ENCODE data around the gene GRWD1.

The GRWD1 gene

DNA sequence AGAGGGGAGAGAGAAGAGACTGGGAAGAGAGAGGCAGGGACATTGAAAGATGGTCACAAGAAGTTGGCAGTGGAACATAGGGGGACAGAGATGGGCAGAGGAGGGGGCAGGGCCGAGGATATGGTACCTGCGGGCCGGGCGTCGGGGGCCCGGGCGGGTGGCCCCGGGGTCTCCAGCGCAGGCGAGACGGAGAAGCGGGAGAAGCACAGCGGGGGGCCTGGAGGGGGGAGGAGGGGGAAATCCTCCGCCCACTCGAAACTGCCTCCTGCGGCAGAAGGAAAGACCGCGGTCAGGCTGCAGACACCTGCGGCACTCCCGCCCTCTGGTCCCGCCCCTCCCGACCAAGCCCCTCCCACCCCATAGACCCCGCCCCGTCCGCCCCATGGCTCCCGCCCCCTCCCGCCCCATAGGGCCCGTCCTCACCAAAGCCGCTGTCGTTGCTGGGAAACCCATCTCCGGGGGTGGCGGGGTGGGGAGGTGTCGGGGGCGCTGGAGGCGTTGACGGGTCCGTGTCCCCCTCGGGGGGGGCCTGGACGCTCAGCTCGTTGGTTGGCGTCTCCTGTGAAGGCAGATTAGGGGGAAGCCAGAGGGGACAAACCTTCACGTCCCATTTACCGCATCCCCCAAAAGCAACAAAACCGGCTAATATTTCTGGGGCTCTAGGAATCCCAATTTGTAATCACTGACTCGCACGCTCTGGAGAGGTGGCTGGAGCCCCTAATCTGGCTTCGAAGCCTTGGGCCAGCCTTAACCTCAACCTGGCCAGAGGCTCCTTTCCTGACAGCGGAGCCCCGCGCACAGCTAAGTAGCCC is 45.4 kb downstream of the GRWD1 start:
- Histone ChIP-seq H3K4me3 (ENCODE audit: extremely low read depth, insufficient read depth, low read length, poor library complexity, severe bottlenecking) (peak overlapping the region; percentile 8), H3K36me3 (ENCODE audit: control insufficient read depth, insufficient read depth, low read length) (no peaks in the 10 kb centered on the region), H3K9me3 (ENCODE audit: control insufficient read depth, low read length) (no peaks in the 10 kb centered on the region), H3K4me1 (ENCODE audit: control insufficient read depth, insufficient read depth, low read length, poor library complexity, severe bottlenecking) (peaks cover 4% of the 10 kb centered on the region), H3K27ac (ENCODE audit: low read depth, low read length, severe bottlenecking) (no peak overlapping the region)
- WGBS, 2 experiments (ENCODE audit: insufficient coverage in 2 of 2): 11 to 12% methylated on average over 20 to 24 of the region's 50 CpGs

DNA sequence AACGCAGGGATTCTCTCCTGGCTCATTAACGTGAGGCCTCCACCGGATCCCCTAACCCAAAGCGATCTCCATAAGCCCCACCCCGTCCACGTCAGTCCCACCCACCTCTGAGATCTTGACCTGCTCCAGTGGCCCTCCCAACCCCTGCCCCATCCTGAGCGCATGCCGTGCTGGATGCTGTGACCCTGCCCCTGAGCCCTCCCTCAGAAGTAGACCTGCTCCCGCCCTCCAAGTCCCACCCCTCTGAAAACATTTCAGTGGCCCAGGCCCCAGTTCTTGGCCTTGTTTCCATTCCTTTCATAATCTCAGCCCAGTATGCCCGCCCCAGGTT is 46.0 kb downstream of the GRWD1 start:
- Histone ChIP-seq H3K9me3 (ENCODE audit: control insufficient read depth, low read length) (no peaks in the 10 kb centered on the region), H3K36me3 (ENCODE audit: control insufficient read depth, insufficient read depth, low read length) (no peaks in the 10 kb centered on the region), H3K4me3 (ENCODE audit: extremely low read depth, insufficient read depth, low read length, poor library complexity, severe bottlenecking) (peak overlapping the region; percentile 8), H3K4me1 (ENCODE audit: control insufficient read depth, insufficient read depth, low read length, poor library complexity, severe bottlenecking) (peaks cover 4% of the 10 kb centered on the region), H3K27ac (ENCODE audit: low read depth, low read length, severe bottlenecking) (no peak overlapping the region)
- WGBS, 2 experiments (ENCODE audit: insufficient coverage in 2 of 2): 15 to 38% methylated on average over 5 to 9 of the region's 10 CpGs

DNA sequence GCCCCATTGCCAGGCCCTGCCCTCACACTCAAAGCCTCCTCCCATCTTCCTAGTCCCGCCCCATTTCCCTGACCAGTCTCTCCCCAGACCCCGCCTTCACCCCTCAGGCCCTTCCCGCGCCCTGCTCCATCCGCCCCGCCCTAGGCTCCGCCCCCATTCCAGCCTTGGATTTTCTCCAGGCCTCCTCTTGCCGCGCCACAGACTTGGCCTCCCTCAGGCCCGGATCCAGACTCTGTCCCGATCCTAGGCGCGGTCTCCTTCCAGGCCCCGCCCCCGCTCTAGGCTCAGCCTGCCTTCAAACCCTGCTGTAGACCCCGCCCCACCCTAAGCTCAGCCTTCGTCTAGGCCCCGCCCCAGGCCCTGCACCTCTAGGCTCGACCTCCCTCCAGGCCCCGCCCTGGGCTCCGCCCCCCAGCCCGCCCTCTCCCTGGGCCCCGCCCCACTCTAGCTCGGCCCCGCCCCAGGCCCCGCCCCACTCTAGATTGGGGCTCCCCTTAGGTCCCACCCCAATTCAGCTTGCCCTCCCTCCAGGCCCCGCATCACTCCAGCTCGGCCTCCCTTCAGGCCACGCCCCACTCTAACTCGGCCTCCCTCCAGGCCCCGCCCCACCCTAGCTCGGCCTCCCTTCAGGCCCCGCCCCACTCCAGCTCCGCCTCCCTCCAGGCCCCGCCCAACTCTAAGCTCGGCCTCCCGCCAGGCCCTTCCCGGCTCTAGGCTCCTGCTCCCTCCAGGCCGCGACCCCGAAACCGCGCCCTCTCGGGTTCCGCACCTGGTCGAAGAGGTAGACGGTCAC is 47.3 kb downstream of the GRWD1 start:
- H3K27ac ChIP-seq (ENCODE audit: low read depth, low read length, severe bottlenecking): peak overlapping the region; percentile 10
- 8 to 13% methylated on average over 21 to 34 of the region's 47 CpGs for WGBS, 2 experiments (ENCODE audit: insufficient coverage in 2 of 2)
- H3K36me3 ChIP-seq (ENCODE audit: control insufficient read depth, insufficient read depth, low read length): no peaks in the 10 kb centered on the region

DNA sequence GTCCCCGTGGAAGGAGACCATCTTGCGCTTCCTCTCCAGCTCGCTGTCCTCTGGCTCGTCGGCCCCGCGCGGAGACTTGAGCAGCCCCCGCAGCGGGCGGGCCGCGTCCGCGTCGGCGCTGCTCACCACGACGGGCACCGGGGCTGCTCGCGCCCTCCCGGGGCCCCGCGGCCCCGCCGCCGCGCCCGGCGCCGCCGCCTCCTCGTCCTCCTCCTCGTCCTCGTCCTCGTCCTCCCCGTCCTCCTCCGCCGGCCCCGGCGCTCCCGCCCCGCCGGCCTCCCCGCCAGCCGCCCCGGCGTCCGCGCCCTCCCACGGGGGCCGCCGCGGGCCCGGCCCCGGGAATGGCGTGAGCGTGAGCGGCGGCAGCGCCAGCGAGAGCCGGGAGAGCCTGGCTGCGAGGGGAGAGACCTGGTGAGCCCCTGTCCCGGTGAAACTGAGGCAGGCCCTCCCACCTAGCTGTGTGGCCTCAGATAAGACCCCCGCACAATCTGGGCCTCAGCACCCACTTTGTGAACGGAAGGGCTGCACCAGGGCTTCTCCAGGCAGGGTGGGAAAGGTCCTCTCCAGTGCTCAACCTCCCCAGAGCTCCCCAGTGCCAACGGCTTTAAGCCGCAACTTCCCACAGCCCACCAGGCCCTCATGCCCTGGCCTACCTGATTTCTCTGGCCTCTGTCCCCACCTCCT is 48.1 kb downstream of the GRWD1 start:
- 9 to 11% methylated on average over 48 to 65 of the region's 70 CpGs for WGBS, 2 experiments (ENCODE audit: insufficient coverage in 2 of 2)
- H3K36me3 ChIP-seq (ENCODE audit: control insufficient read depth, insufficient read depth, low read length): no peaks in the 10 kb centered on the region
- no peaks in the 10 kb centered on the region for H3K9me3 ChIP-seq (ENCODE audit: control insufficient read depth, low read length)
- no peaks in the 10 kb centered on the region for H3K4me1 ChIP-seq (ENCODE audit: control insufficient read depth, insufficient read depth, low read length, poor library complexity, severe bottlenecking)
- no peak overlapping the region for H3K27ac ChIP-seq (ENCODE audit: low read depth, low read length, severe bottlenecking)
- peak overlapping the region; percentile 40 for H3K4me3 ChIP-seq (ENCODE audit: extremely low read depth, insufficient read depth, low read length, poor library complexity, severe bottlenecking)

More for the DNA sequence above, 47.3 kb downstream of the GRWD1 start:
- H3K9me3 ChIP-seq (ENCODE audit: control insufficient read depth, low read length): no peaks in the 10 kb centered on the region
- H3K4me1 ChIP-seq (ENCODE audit: control insufficient read depth, insufficient read depth, low read length, poor library complexity, severe bottlenecking): peaks cover under 1% of the 10 kb centered on the region
- H3K4me3 ChIP-seq (ENCODE audit: extremely low read depth, insufficient read depth, low read length, poor library complexity, severe bottlenecking): peak overlapping the region; percentile 40

DNA sequence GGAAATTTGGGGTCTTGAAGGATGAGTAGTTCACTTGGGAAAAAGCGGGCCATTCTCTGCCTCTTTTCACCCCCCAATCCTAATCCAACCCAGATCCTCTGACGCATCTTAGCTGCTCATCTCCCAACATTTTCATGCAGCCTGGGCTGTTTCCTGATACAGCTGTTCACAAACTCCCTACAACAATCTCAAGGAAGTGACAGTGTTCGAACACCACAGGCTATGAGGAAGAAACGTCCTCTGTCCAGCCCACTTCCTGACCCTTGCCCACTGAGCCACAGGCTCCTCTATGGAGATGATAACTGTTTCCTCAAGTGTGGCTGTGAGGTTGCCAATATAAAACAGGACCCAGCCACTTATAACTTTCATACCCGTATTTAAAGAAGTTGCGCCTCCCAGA is 49.6 kb downstream of the GRWD1 start:
- Histone ChIP-seq H3K4me1 (ENCODE audit: control insufficient read depth, insufficient read depth, low read length, poor library complexity, severe bottlenecking) (no peaks in the 10 kb centered on the region), H3K27ac (ENCODE audit: low read depth, low read length, severe bottlenecking) (no peak overlapping the region), H3K4me3 (ENCODE audit: extremely low read depth, insufficient read depth, low read length, poor library complexity, severe bottlenecking) (no peak overlapping the region), H3K36me3 (ENCODE audit: control insufficient read depth, insufficient read depth, low read length) (no peaks in the 10 kb centered on the region), H3K9me3 (ENCODE audit: control insufficient read depth, low read length) (no peaks in the 10 kb centered on the region)
- WGBS, 2 experiments (ENCODE audit: insufficient coverage in 2 of 2): 92 to 94% methylated on average over 3 to 6 of the region's 6 CpGs

DNA sequence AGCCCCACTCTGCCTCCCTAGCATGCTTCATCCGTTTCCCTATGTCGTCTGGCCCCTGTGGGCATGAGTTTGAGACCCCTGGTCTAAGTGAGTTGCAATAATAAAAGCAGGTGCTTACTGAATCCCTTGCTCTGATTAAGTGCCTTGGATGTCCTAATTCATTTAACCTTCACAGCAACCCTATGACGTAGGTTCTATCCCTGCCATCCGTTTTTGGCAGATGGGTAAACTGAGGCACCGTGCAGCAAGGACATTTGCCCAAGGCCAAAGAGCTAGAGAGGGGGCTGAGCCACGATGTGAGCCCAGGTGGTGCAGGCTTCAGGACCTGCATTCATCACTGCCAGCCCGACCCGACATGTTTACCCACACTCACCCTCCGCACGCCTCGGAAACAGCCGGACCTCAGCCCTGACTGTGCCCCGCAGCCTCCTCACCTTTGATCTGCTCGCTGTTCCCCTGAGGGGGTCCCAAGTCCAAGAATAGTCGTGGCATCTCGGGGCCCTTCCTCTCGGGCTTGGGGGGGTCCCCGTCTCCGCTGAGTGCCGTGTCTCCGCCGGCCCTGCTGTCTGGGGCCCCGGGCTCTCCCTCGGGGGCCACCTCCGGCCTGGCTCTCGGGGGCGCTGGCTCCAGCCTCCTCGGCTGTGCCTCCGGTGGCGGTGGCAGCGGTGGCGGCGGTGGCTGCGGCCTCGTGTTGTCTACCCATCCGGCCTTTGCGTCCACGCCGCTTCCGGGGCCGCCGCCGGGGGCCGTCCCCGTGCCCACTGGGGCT is 51.4 kb downstream of the GRWD1 start:
- Histone ChIP-seq H3K36me3 (ENCODE audit: control insufficient read depth, insufficient read depth, low read length) (no peaks in the 10 kb centered on the region), H3K4me1 (ENCODE audit: control insufficient read depth, insufficient read depth, low read length, poor library complexity, severe bottlenecking) (no peaks in the 10 kb centered on the region), H3K27ac (ENCODE audit: low read depth, low read length, severe bottlenecking) (no peak overlapping the region), H3K4me3 (ENCODE audit: extremely low read depth, insufficient read depth, low read length, poor library complexity, severe bottlenecking) (no peak overlapping the region), H3K9me3 (ENCODE audit: control insufficient read depth, low read length) (no peaks in the 10 kb centered on the region)
- 95 to 96% methylated on average over 31 to 43 of the region's 45 CpGs for WGBS, 2 experiments (ENCODE audit: insufficient coverage in 2 of 2)

DNA sequence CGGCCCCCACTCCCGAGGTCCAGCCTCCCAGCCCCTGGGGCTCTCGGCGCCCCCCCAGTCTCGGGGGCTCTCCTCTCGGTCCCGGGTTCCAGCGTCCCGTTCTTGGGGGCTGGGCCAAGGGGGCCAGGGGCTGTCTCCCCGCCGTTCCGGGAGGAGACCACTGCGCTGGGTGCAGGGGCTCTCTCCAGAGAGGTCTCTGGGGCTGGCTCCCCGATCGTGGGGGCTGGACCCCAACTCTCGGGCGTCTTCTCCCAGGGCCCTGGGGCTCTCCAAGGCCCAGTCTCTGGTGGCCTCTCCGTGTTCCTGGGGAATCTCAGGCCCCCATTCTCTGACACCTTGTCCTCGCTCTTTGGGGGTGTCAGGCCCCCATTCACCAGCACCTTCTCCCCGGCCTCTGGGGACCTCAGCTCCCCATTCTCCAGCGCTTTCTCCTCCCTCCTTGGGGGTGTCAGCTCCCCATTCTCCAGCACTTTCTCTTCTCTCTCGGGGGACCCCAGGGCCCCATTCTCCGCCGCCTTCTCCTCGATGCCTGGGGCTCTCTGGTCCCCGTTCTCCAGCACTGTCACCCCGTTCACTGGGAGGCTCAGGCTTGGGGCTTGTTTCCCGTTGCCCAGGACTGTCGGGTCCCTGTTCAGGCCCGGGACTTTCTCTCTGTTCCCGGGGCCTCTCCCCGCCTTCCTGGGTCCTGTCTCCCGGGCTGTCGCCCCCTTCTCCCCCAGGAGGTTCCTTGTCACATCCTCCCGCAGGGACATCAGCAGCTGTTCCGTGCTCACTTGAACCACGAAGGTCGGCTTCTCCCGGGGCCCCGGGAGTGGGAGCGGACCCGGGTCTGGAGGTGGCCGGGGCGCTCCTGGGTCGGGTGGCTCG is 52.2 kb downstream of the GRWD1 start:
- Histone ChIP-seq H3K4me3 (ENCODE audit: extremely low read depth, insufficient read depth, low read length, poor library complexity, severe bottlenecking) (no peak overlapping the region), H3K36me3 (ENCODE audit: control insufficient read depth, insufficient read depth, low read length) (no peaks in the 10 kb centered on the region), H3K27ac (ENCODE audit: low read depth, low read length, severe bottlenecking) (no peak overlapping the region), H3K9me3 (ENCODE audit: control insufficient read depth, low read length) (no peaks in the 10 kb centered on the region), H3K4me1 (ENCODE audit: control insufficient read depth, insufficient read depth, low read length, poor library complexity, severe bottlenecking) (no peaks in the 10 kb centered on the region)
- 95% methylated on average over 41 to 45 of the region's 46 CpGs for WGBS, 2 experiments (ENCODE audit: insufficient coverage in 2 of 2)

DNA sequence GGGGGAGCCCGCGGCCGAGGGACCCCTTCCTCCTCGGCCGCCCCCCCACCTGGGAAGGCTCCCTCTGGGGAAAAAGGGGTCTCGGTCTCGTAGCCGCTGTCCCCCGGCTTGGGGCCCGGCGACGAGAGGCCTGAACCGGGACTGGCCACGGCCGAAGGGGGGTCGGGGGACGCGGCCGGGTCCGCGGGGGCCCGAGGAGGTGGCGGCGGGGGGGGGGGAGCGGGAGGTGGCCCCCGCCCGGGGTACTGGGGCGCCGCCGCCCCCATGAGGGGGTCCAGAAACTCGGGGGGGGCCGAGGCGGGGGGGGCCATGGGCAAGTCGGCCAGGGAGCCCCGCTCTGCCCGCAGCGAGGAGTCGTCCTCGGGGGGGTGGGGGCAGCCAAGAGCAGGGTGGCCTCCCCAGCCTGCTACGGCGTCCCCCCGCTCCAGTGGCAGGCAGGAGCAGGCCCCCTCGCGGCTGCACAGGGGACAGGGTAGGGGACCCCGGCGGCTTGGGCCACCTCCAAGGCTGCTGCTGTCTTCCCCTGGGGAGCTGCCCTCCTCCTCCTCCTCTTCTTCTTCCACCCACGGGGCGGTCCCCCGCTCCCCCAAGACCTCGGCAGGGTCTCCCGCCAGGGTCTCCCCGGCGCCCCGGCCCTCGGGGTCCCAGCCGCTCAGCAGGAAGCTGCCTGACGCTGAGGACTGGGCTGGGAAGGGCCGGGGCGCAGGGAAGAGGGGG is 53.0 kb downstream of the GRWD1 start:
- Histone ChIP-seq H3K4me3 (ENCODE audit: extremely low read depth, insufficient read depth, low read length, poor library complexity, severe bottlenecking) (no peak overlapping the region), H3K27ac (ENCODE audit: low read depth, low read length, severe bottlenecking) (no peak overlapping the region), H3K9me3 (ENCODE audit: control insufficient read depth, low read length) (no peaks in the 10 kb centered on the region), H3K36me3 (ENCODE audit: control insufficient read depth, insufficient read depth, low read length) (no peaks in the 10 kb centered on the region), H3K4me1 (ENCODE audit: control insufficient read depth, insufficient read depth, low read length, poor library complexity, severe bottlenecking) (no peaks in the 10 kb centered on the region)
- WGBS, 2 experiments (ENCODE audit: insufficient coverage in 2 of 2): 93 to 94% methylated on average over 23 to 27 of the region's 59 CpGs

DNA sequence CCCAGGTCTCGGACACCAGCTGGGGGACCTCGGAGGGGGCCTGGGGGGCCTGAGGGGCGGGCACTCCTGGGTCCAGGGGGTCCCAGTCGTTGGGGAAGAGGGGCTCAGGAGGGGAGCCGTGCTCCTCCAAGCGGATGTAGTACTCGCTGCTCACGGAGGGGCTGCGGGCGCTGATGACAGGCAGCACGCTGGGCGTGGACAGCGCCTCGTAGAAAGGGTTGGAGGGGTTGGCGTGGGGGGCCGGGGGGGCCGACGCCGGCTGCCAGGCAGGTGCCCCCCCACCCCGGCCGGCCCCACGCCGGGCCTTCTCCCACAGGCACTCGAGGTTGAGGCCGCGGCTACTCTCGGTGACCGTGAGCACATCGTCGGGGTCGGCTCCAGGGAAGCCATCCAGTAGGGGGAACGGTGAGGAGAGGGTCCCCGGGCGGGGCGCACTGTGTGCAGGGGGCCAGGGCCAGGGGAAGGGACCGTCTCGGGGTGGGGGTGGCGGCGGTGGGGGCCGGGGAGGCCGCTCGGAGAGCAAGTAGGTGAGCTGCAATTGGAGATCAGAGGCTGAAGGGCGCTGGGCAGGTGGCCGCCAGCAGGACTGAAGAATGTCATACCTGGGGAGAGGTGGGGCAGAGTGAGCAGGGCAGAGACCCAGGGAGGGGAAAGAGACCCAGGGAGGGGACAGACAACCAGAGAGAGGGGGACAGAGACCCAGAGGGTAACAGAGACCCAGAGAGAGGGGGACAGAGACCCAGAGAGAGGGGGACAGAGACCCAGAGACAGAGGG is 53.7 kb downstream of the GRWD1 start:
- Histone ChIP-seq H3K4me3 (ENCODE audit: extremely low read depth, insufficient read depth, low read length, poor library complexity, severe bottlenecking) (no peak overlapping the region), H3K36me3 (ENCODE audit: control insufficient read depth, insufficient read depth, low read length) (no peaks in the 10 kb centered on the region), H3K27ac (ENCODE audit: low read depth, low read length, severe bottlenecking) (no peak overlapping the region), H3K4me1 (ENCODE audit: control insufficient read depth, insufficient read depth, low read length, poor library complexity, severe bottlenecking) (no peaks in the 10 kb centered on the region), H3K9me3 (ENCODE audit: control insufficient read depth, low read length) (no peaks in the 10 kb centered on the region)
- WGBS, 2 experiments (ENCODE audit: insufficient coverage in 2 of 2): 93 to 94% methylated on average over 38 to 43 of the region's 44 CpGs

All from mesodermal cell (in vitro differentiated cells).